ENCODE results near the gene SELENOF.
"Not testable (repeated sequence)": the region's sequence is repeated elsewhere in the genome, so short reads cannot be mapped to it uniquely, and the experiment has no call there.

SELENOF gene

GRCh38 chr1:86915737-86916235 lies 1.9 kb upstream of the SELENOF start:
- DNase-seq: no peak

- DNase-seq: peak; percentile 55
These were observed 1.2 kb upstream of the SELENOF start for GRCh38 chr1:86914998-86915736.

- DNase-seq: no peak
These were observed 673 bp upstream of the SELENOF start, which contains the start of gene HS2ST1 for GRCh38 chr1:86914601-86914997. Gene HS2ST1 (plus strand): TSS chr1:86914635.

GRCh38 chr1:86913399-86913895 lies 479 bp downstream of the SELENOF start:
- no peak for DNase-seq

- no peak for DNase-seq
These were observed 1.5 kb downstream of the SELENOF start for GRCh38 chr1:86912281-86912900.

- peak; percentile 15 for DNase-seq
These were observed 7.5 kb downstream of the SELENOF start for GRCh38 chr1:86906419-86906818.

GRCh38 chr1:86905875-86906274 lies 8.1 kb downstream of the SELENOF start:
- DNase-seq: no peak

GRCh38 chr1:86899401-86899800 lies 14.5 kb downstream of the SELENOF start:
- not testable (repeated sequence) for DNase-seq

- DNase-seq: no peak
These were observed 25.6 kb downstream of the SELENOF start for GRCh38 chr1:86888327-86888726.

- no peak for DNase-seq
These were observed 26.3 kb downstream of the SELENOF start for GRCh38 chr1:86887479-86888162.

GRCh38 chr1:86875722-86876121 lies 38.2 kb downstream of the SELENOF start:
- no peak for DNase-seq

- no peak for DNase-seq
These were observed 41.8 kb downstream of the SELENOF start for GRCh38 chr1:86872086-86872485.

- no peak for DNase-seq
These were observed 42.9 kb downstream of the SELENOF start for GRCh38 chr1:86871001-86871400.

GRCh38 chr1:86868477-86868876 lies 45.4 kb downstream of the SELENOF start:
- DNase-seq: no peak

GRCh38 chr1:86867278-86867677 lies 46.6 kb downstream of the SELENOF start:
- DNase-seq: not testable (repeated sequence)

GRCh38 chr1:86866665-86867064 lies 47.3 kb downstream of the SELENOF start:
- DNase-seq: no peak

GRCh38 chr1:86865973-86866637 lies 47.8 kb downstream of the SELENOF start:
- DNase-seq: no peak

GRCh38 chr1:86862920-86863319 lies 51.0 kb downstream of the SELENOF start:
- no peak for DNase-seq

GRCh38 chr1:86861424-86861823 lies 52.5 kb downstream of the SELENOF start:
- no peak for DNase-seq

- DNase-seq: no peak
These were observed 53.5 kb downstream of the SELENOF start for GRCh38 chr1:86860424-86860823.

- DNase-seq: no peak
These were observed 53.9 kb downstream of the SELENOF start for GRCh38 chr1:86860020-86860419.

- DNase-seq: no peak
These were observed 55.2 kb downstream of the SELENOF start for GRCh38 chr1:86858524-86859261.

Data from NCI-H2029 treated with DMSO at 0.1 percent for 48 hours (cell line).